ENCODE results near the gene LIMK2.
"Not testable (repeated sequence)": the region's sequence is repeated elsewhere in the genome, so short reads cannot be mapped to it uniquely, and the experiment has no call there.

The LIMK2 gene

GRCh38 chr22:31245998-31246397, 33.9 kb downstream of the LIMK2 start:
- not testable (repeated sequence) for H3K36me3 Mint-ChIP-seq (ENCODE audit: low read depth); H3K9me3 Mint-ChIP-seq; H3K27me3 Mint-ChIP-seq; H3K4me3 Mint-ChIP-seq; H3K27ac Mint-ChIP-seq
- H3K4me1 Mint-ChIP-seq (ENCODE audit: low read depth), result peaks cover 12% of the 10 kb centered on the region

GRCh38 chr22:31246687-31247086, 34.6 kb downstream of the LIMK2 start:
- H3K9me3 Mint-ChIP-seq, result no peaks in the 10 kb centered on the region
- H3K27ac Mint-ChIP-seq, result no peak overlapping the region
- H3K27me3 Mint-ChIP-seq, result no peaks in the 10 kb centered on the region
- no peak overlapping the region for H3K4me3 Mint-ChIP-seq
- H3K36me3 Mint-ChIP-seq (ENCODE audit: low read depth), result peaks cover 7% of the 10 kb centered on the region
- peaks cover 9% of the 10 kb centered on the region for H3K4me1 Mint-ChIP-seq (ENCODE audit: low read depth)

- no peak overlapping the region for H3K4me3 Mint-ChIP-seq
- no peaks in the 10 kb centered on the region for H3K9me3 Mint-ChIP-seq
- no peaks in the 10 kb centered on the region for H3K27me3 Mint-ChIP-seq
- no peak overlapping the region for H3K27ac Mint-ChIP-seq
- no peaks in the 10 kb centered on the region for H3K36me3 Mint-ChIP-seq (ENCODE audit: low read depth)
- peaks cover 9% of the 10 kb centered on the region for H3K4me1 Mint-ChIP-seq (ENCODE audit: low read depth)
Observed at GRCh38 chr22:31247726-31248125, 35.6 kb downstream of the LIMK2 start.

GRCh38 chr22:31248138-31248745, 36.1 kb downstream of the LIMK2 start:
- Mint-ChIP-seq H3K27me3 (no peaks in the 10 kb centered on the region), H3K9me3 (no peaks in the 10 kb centered on the region), H3K27ac (no peak overlapping the region), H3K4me3 (no peak overlapping the region), H3K4me1 (ENCODE audit: low read depth) (peaks cover 9% of the 10 kb centered on the region), H3K36me3 (ENCODE audit: low read depth) (no peaks in the 10 kb centered on the region)

- H3K27ac Mint-ChIP-seq, result no peak overlapping the region
- no peak overlapping the region for H3K4me3 Mint-ChIP-seq
- no peaks in the 10 kb centered on the region for H3K9me3 Mint-ChIP-seq
- peaks cover 9% of the 10 kb centered on the region for H3K4me1 Mint-ChIP-seq (ENCODE audit: low read depth)
- H3K36me3 Mint-ChIP-seq (ENCODE audit: low read depth), result no peaks in the 10 kb centered on the region
- H3K27me3 Mint-ChIP-seq, result no peaks in the 10 kb centered on the region
Observed at GRCh38 chr22:31248965-31249958, 37.2 kb downstream of the LIMK2 start.

GRCh38 chr22:31250740-31251600, 38.9 kb downstream of the LIMK2 start:
- Mint-ChIP-seq H3K27me3 (no peaks in the 10 kb centered on the region), H3K27ac (no peak overlapping the region), H3K4me3 (no peak overlapping the region)

GRCh38 chr22:31253949-31254348, 41.9 kb downstream of the LIMK2 start:
- Mint-ChIP-seq H3K27ac (no peak overlapping the region), H3K36me3 (ENCODE audit: low read depth) (peaks cover 6% of the 10 kb centered on the region), H3K4me1 (ENCODE audit: low read depth) (peaks cover 5% of the 10 kb centered on the region), H3K27me3 (no peaks in the 10 kb centered on the region), H3K9me3 (no peaks in the 10 kb centered on the region), H3K4me3 (no peak overlapping the region)

More at GRCh38 chr22:31250740-31251600, 38.9 kb downstream of the LIMK2 start:
- no peaks in the 10 kb centered on the region for H3K36me3 Mint-ChIP-seq (ENCODE audit: low read depth)
- peaks cover 13% of the 10 kb centered on the region for H3K4me1 Mint-ChIP-seq (ENCODE audit: low read depth)
- no peaks in the 10 kb centered on the region for H3K9me3 Mint-ChIP-seq

- H3K4me3 Mint-ChIP-seq, result no peak overlapping the region
- peaks cover 3% of the 10 kb centered on the region for H3K4me1 Mint-ChIP-seq (ENCODE audit: low read depth)
- H3K36me3 Mint-ChIP-seq (ENCODE audit: low read depth), result peaks cover 33% of the 10 kb centered on the region
- no peaks in the 10 kb centered on the region for H3K27me3 Mint-ChIP-seq
- no peaks in the 10 kb centered on the region for H3K9me3 Mint-ChIP-seq
- H3K27ac Mint-ChIP-seq, result no peak overlapping the region
Observed at GRCh38 chr22:31259798-31260473, 47.8 kb downstream of the LIMK2 start.

- peaks cover 35% of the 10 kb centered on the region for H3K36me3 Mint-ChIP-seq (ENCODE audit: low read depth)
- no peak overlapping the region for H3K27ac Mint-ChIP-seq
- no peaks in the 10 kb centered on the region for H3K9me3 Mint-ChIP-seq
- H3K4me1 Mint-ChIP-seq (ENCODE audit: low read depth), result no peaks in the 10 kb centered on the region
- no peak overlapping the region for H3K4me3 Mint-ChIP-seq
- no peaks in the 10 kb centered on the region for H3K27me3 Mint-ChIP-seq
Observed at GRCh38 chr22:31260474-31260856, 48.4 kb downstream of the LIMK2 start.

GRCh38 chr22:31262312-31263133, 50.4 kb downstream of the LIMK2 start:
- no peaks in the 10 kb centered on the region for H3K27me3 Mint-ChIP-seq
- peaks cover 49% of the 10 kb centered on the region for H3K36me3 Mint-ChIP-seq (ENCODE audit: low read depth)
- H3K4me3 Mint-ChIP-seq, result no peak overlapping the region
- H3K27ac Mint-ChIP-seq, result no peak overlapping the region
- no peaks in the 10 kb centered on the region for H3K9me3 Mint-ChIP-seq
- H3K4me1 Mint-ChIP-seq (ENCODE audit: low read depth), result no peaks in the 10 kb centered on the region

- H3K36me3 Mint-ChIP-seq (ENCODE audit: low read depth), result peaks cover 55% of the 10 kb centered on the region
- no peak overlapping the region for H3K4me3 Mint-ChIP-seq
- H3K4me1 Mint-ChIP-seq (ENCODE audit: low read depth), result no peaks in the 10 kb centered on the region
- H3K27me3 Mint-ChIP-seq, result no peaks in the 10 kb centered on the region
- H3K27ac Mint-ChIP-seq, result no peak overlapping the region
- no peaks in the 10 kb centered on the region for H3K9me3 Mint-ChIP-seq
Observed at GRCh38 chr22:31263896-31264640, 52.0 kb downstream of the LIMK2 start.

GRCh38 chr22:31268281-31268680, 56.2 kb downstream of the LIMK2 start:
- Mint-ChIP-seq H3K27ac (no peak overlapping the region), H3K4me3 (no peak overlapping the region), H3K27me3 (no peaks in the 10 kb centered on the region), H3K4me1 (ENCODE audit: low read depth) (peaks cover 27% of the 10 kb centered on the region), H3K9me3 (no peaks in the 10 kb centered on the region), H3K36me3 (ENCODE audit: low read depth) (peaks cover 54% of the 10 kb centered on the region)

GRCh38 chr22:31269892-31270579, 57.9 kb downstream of the LIMK2 start:
- Mint-ChIP-seq H3K4me3 (no peak overlapping the region), H3K27ac (peak overlapping the region; percentile 47), H3K27me3 (no peaks in the 10 kb centered on the region), H3K36me3 (ENCODE audit: low read depth) (peaks cover 54% of the 10 kb centered on the region), H3K4me1 (ENCODE audit: low read depth) (peaks cover 31% of the 10 kb centered on the region), H3K9me3 (no peaks in the 10 kb centered on the region)

All from stimulated activated naive CD8-positive, alpha-beta T cell treated with anti-CD3 and anti-CD28 coated beads, Interleukin-15, Interleukin-2, amounts not matched to agents 100 ng/mL and 50 ng/mL, for 24 hours (primary cell).